ENCODE measurements around the gene NFASC.

NFASC gene

GRCh38 chr1:204990721-204991341 lies 120.2 kb downstream of the NFASC start:
- Mint-ChIP-seq H3K4me3 (no peak overlapping the region), H3K4me1 (ENCODE audit: low read depth) (peaks cover 15% of the 10 kb centered on the region), H3K27me3 (no peaks in the 10 kb centered on the region), H3K27ac (no peak overlapping the region), H3K9me3 (no peaks in the 10 kb centered on the region), H3K36me3 (ENCODE audit: low read depth) (no peaks in the 10 kb centered on the region)
- DNase-seq = no peak

DNA sequence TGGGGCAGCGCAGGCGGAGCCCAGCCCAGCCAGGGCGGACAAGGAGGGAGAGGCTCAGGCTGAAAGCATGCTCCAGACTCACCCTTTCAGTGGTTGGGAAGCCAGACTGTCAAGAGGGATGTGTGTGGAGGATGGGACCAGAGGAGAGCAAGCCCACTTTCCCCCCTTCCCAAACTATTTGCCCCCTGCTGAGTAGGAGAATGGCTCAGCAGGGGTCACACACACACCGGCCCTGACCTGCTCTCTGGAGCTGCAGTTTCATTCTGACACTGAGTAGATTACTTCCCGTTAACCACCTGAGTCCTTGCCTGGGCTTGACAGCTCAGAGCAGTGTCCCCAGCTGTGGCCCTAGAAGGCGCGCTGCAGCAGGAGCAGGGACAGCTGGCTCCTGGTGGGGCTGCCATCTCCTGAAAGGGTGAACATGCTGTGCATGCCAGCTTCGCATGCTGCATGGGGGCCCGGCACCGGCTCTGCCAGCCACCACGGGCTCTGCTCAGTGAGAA lies 120.7 kb downstream of the NFASC start:
- Mint-ChIP-seq H3K4me3 (no peak overlapping the region), H3K4me1 (ENCODE audit: low read depth) (peaks cover 15% of the 10 kb centered on the region), H3K27ac (no peak overlapping the region), H3K9me3 (no peaks in the 10 kb centered on the region), H3K27me3 (no peaks in the 10 kb centered on the region), H3K36me3 (ENCODE audit: low read depth) (no peaks in the 10 kb centered on the region)
- no peak for DNase-seq

- H3K36me3 Mint-ChIP-seq (ENCODE audit: low read depth) = no peaks in the 10 kb centered on the region
- H3K4me1 Mint-ChIP-seq (ENCODE audit: low read depth) = peaks cover 15% of the 10 kb centered on the region
- H3K4me3 Mint-ChIP-seq = no peak overlapping the region
- no peaks in the 10 kb centered on the region for H3K27me3 Mint-ChIP-seq
- peak overlapping the region; percentile 24 for H3K27ac Mint-ChIP-seq
- DNase-seq = peak; percentile 35
- no peaks in the 10 kb centered on the region for H3K9me3 Mint-ChIP-seq
Observed at GRCh38 chr1:204992201-204992997, 121.7 kb downstream of the NFASC start.

DNA sequence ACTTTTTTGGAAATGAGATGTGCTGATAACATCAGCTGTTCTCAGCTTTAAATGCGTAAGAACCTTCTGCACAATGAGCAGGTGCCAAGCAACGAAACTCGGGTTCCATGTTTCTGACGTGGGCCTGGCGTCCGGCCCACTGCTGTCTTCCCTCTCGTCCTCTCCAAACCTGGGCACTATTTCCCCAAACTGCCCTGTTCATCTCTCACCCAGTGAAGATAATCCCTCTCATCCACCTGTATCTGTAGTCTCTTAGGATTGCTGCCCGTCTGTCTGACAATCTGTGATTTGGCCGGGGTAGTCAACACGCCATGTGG lies 122.3 kb downstream of the NFASC start:
- no peak overlapping the region for H3K4me3 Mint-ChIP-seq
- no peak for DNase-seq
- H3K9me3 Mint-ChIP-seq = no peaks in the 10 kb centered on the region
- H3K27me3 Mint-ChIP-seq = no peaks in the 10 kb centered on the region
- no peaks in the 10 kb centered on the region for H3K36me3 Mint-ChIP-seq (ENCODE audit: low read depth)
- H3K27ac Mint-ChIP-seq = no peak overlapping the region
- H3K4me1 Mint-ChIP-seq (ENCODE audit: low read depth) = peaks cover 15% of the 10 kb centered on the region

- Mint-ChIP-seq H3K27me3 (no peaks in the 10 kb centered on the region), H3K36me3 (ENCODE audit: low read depth) (no peaks in the 10 kb centered on the region), H3K9me3 (no peaks in the 10 kb centered on the region), H3K4me3 (no peak overlapping the region), H3K4me1 (ENCODE audit: low read depth) (peaks cover 15% of the 10 kb centered on the region), H3K27ac (no peak overlapping the region)
- DNase-seq = no peak
Observed at GRCh38 chr1:204994086-204994862, 123.6 kb downstream of the NFASC start.

GRCh38 chr1:204996981-204997380 lies 126.3 kb downstream of the NFASC start:
- DNase-seq = no peak
- peaks cover 13% of the 10 kb centered on the region for H3K4me1 Mint-ChIP-seq (ENCODE audit: low read depth)
- peaks cover 5% of the 10 kb centered on the region for H3K27me3 Mint-ChIP-seq
- no peak overlapping the region for H3K27ac Mint-ChIP-seq
- H3K36me3 Mint-ChIP-seq (ENCODE audit: low read depth) = no peaks in the 10 kb centered on the region
- no peaks in the 10 kb centered on the region for H3K9me3 Mint-ChIP-seq
- H3K4me3 Mint-ChIP-seq = no peak overlapping the region

GRCh38 chr1:204997591-204998355 lies 127.1 kb downstream of the NFASC start:
- Mint-ChIP-seq H3K4me3 (no peak overlapping the region), H3K27me3 (peaks cover 5% of the 10 kb centered on the region), H3K36me3 (ENCODE audit: low read depth) (no peaks in the 10 kb centered on the region), H3K4me1 (ENCODE audit: low read depth) (peaks cover 5% of the 10 kb centered on the region), H3K27ac (no peak overlapping the region), H3K9me3 (no peaks in the 10 kb centered on the region)
- DNase-seq = no peak

DNA sequence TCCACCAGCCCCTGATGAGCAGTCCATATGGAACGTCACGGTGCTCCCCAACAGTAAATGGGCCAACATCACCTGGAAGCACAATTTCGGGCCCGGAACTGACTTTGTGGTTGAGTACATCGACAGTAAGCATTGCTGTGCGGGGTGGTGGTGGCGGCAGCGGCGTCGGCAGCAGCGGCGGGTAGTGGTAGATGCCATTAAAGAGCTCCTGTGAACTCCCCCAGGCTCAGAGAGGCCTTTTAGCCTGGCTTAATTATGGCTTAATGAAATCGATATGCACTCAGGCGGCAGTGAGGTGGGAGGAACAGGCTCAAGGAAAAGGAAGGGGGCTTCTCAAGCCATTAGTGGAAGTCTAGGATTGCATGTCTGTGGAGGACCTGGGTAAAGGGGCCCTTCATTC lies 130.5 kb downstream of the NFASC start:
- H3K4me1 Mint-ChIP-seq (ENCODE audit: low read depth) = no peaks in the 10 kb centered on the region
- DNase-seq = no peak
- H3K4me3 Mint-ChIP-seq = no peak overlapping the region
- no peaks in the 10 kb centered on the region for H3K9me3 Mint-ChIP-seq
- no peaks in the 10 kb centered on the region for H3K36me3 Mint-ChIP-seq (ENCODE audit: low read depth)
- H3K27me3 Mint-ChIP-seq = peaks cover 5% of the 10 kb centered on the region
- no peak overlapping the region for H3K27ac Mint-ChIP-seq

DNA sequence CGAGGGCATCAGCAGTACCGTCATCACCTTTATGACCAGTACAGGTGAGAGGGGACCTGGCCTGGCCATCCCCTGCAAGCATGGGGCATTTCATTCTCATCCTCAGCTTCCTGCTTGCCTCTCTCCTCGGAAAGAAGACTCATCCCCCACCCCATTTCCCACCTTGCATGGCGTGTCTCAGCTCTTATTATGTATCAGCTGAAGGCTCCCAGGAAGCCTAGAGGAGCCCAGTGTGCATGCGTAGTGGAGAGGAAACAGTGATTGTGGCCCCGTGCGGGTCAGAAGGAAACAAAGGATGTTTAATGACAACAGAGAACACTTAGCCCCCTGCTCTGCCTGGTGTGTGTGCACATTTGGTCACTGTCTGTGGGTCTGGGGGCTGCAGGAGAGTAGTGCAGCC lies 132.0 kb downstream of the NFASC start:
- DNase-seq = no peak
- Mint-ChIP-seq H3K4me1 (ENCODE audit: low read depth) (no peaks in the 10 kb centered on the region), H3K9me3 (no peaks in the 10 kb centered on the region), H3K4me3 (no peak overlapping the region), H3K27ac (no peak overlapping the region), H3K27me3 (peaks cover 5% of the 10 kb centered on the region), H3K36me3 (ENCODE audit: low read depth) (no peaks in the 10 kb centered on the region)

DNA sequence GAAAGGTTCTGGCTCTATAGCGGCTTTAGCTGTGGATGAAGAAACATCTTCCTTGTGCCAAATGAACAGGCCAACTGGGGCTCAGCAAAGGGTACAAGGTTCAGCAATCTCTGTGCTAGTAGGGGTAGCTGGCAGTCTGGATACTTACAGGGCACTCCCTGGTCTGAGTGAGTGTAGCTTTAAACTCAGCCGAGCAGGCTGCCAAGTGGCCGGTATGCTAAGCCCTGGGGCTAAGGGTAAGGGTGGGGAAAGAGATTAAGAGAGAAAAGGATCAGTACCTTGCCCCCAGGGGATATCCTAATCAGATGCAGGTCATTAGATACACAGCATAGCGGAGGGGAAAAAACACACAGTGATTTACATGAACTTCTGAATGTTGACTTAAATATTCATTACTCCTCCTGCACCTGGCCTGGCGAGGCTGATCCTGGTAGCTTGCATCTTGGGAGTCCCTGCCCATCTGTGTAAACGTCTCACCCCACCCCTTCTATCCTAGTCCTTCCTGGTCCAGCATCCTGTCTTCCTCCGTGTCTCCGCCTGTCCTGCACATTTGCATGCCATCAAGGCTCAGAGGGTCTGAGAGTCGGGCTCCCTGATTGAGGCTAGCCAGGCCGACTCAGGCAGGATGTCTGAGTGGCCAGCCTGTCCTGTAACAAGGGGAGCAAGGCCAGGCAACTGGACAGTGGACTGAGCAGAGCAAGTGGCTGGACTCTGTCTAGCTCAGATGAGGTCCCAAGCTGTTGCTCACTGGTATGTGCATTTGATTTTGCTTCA lies 132.9 kb downstream of the NFASC start:
- H3K4me1 Mint-ChIP-seq (ENCODE audit: low read depth) = no peaks in the 10 kb centered on the region
- H3K9me3 Mint-ChIP-seq = no peaks in the 10 kb centered on the region
- H3K27ac Mint-ChIP-seq = no peak overlapping the region
- H3K4me3 Mint-ChIP-seq = no peak overlapping the region
- peaks cover 5% of the 10 kb centered on the region for H3K27me3 Mint-ChIP-seq
- no peaks in the 10 kb centered on the region for H3K36me3 Mint-ChIP-seq (ENCODE audit: low read depth)
- no peak for DNase-seq

DNA sequence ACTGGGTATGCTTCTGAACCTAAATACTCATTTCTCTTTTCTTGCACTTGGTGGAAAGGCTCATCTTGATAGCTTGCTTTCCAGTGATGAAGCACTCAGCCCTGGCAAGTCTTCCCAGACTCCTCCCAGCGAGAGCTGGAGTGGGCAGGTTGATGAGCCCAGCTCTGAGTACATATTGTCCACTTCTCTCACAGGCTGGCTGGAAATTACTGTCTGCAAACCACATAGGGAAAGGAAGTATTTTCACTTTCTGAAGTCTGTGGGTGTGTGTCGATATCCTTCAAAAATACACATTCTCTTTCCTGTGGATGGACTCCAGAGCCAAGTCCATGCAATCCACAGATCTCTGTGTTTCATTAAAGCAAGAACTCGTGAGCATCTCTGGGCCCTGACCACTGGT lies 133.7 kb downstream of the NFASC start:
- no peak for DNase-seq
- peaks cover 5% of the 10 kb centered on the region for H3K27me3 Mint-ChIP-seq
- H3K4me3 Mint-ChIP-seq = no peak overlapping the region
- no peak overlapping the region for H3K27ac Mint-ChIP-seq
- no peaks in the 10 kb centered on the region for H3K4me1 Mint-ChIP-seq (ENCODE audit: low read depth)
- no peaks in the 10 kb centered on the region for H3K36me3 Mint-ChIP-seq (ENCODE audit: low read depth)
- H3K9me3 Mint-ChIP-seq = no peaks in the 10 kb centered on the region

DNA sequence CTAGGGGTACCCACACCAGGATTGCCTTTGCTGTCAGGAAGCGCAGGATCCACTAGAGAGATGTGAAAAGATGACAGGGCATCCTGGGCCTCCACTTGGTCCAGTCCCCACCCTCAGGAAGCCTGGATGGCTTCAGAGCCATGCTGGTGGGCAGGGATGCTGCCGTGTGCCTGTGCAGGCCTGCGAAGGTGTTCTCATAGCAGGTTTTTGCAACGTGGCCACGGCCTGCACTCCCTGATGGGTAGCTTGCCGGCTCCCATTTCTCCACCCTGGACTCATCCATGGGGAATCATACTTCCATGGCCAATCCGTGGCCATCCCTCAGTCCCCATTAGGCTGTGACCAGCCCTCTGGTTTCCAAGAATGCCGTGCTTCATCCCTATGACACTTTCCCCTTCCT lies 138.2 kb downstream of the NFASC start:
- Mint-ChIP-seq H3K4me3 (no peak overlapping the region), H3K27ac (no peak overlapping the region), H3K9me3 (no peaks in the 10 kb centered on the region), H3K4me1 (ENCODE audit: low read depth) (no peaks in the 10 kb centered on the region), H3K36me3 (ENCODE audit: low read depth) (no peaks in the 10 kb centered on the region), H3K27me3 (no peaks in the 10 kb centered on the region)
- no peak for DNase-seq

- Mint-ChIP-seq H3K4me3 (no peak overlapping the region), H3K36me3 (ENCODE audit: low read depth) (no peaks in the 10 kb centered on the region), H3K27me3 (no peaks in the 10 kb centered on the region), H3K27ac (no peak overlapping the region), H3K4me1 (ENCODE audit: low read depth) (no peaks in the 10 kb centered on the region), H3K9me3 (no peaks in the 10 kb centered on the region)
- no peak for DNase-seq
Observed at GRCh38 chr1:205009670-205010069, 139.0 kb downstream of the NFASC start.
